HG03558 (cell line): Measurements from ENCODE around the gene SORCS2.

Experiments used
- ATAC-seq: cut with Tn5 transposase; IDR thresholded peaks from one replicate; pipeline ENCODE4 v1.9.1; 2021; ENCODE audit warnings: moderate number of reproducible peaks; ENCODE audit not compliant: unreplicated experiment; ENCODE audit errors: extremely low read depth

The SORCS2 gene

GRCh38 chr4:7313347-7313811, 121.0 kb downstream of the SORCS2 start:
- ATAC-seq = no peak

- ATAC-seq = no peak
Observed at GRCh38 chr4:7313991-7314390, 121.7 kb downstream of the SORCS2 start.

- ATAC-seq = no peak
Observed at GRCh38 chr4:7315286-7315685, 122.9 kb downstream of the SORCS2 start.

GRCh38 chr4:7315935-7316334, 123.6 kb downstream of the SORCS2 start:
- ATAC-seq = no peak

- ATAC-seq = no peak
Observed at GRCh38 chr4:7319024-7319423, 126.7 kb downstream of the SORCS2 start.

- ATAC-seq = no peak
Observed at GRCh38 chr4:7320206-7320797, 128.0 kb downstream of the SORCS2 start.

GRCh38 chr4:7322166-7322991, 130.0 kb downstream of the SORCS2 start:
- ATAC-seq = no peak

GRCh38 chr4:7323461-7323871, 131.1 kb downstream of the SORCS2 start:
- ATAC-seq = no peak

- no peak for ATAC-seq
Observed at GRCh38 chr4:7323872-7324650, 131.7 kb downstream of the SORCS2 start.

GRCh38 chr4:7324651-7325121, 132.3 kb downstream of the SORCS2 start:
- ATAC-seq = no peak

GRCh38 chr4:7325541-7325940, 133.2 kb downstream of the SORCS2 start:
- ATAC-seq = no peak

- no peak for ATAC-seq
Observed at GRCh38 chr4:7326306-7326692, 134.0 kb downstream of the SORCS2 start.

- ATAC-seq = no peak
Observed at GRCh38 chr4:7326693-7327340, 134.5 kb downstream of the SORCS2 start.

GRCh38 chr4:7327341-7327885, 135.1 kb downstream of the SORCS2 start:
- ATAC-seq = no peak

- no peak for ATAC-seq
Observed at GRCh38 chr4:7328162-7328912, 136.0 kb downstream of the SORCS2 start.

- ATAC-seq = no peak
Observed at GRCh38 chr4:7328913-7329638, 136.7 kb downstream of the SORCS2 start.

- no peak for ATAC-seq
Observed at GRCh38 chr4:7330031-7330596, 137.8 kb downstream of the SORCS2 start.
